GM12878 (cell line): ENCODE measurements around the gene HOGA1.

Experiments
- EZH2 ChIP-seq: IDR thresholded peaks from 2 replicates; pipeline ENCODE4 v1.6.1; 2012; ENCODE audit warnings: low read depth, mild to moderate bottlenecking, control low read depth, inconsistent platforms, low read length, borderline replicate concordance; ENCODE audit not compliant: control insufficient read depth
- IKZF1 ChIP-seq: fragments of 450-650 bp; conservative IDR thresholded peaks from 2 replicates; pipeline ENCODE4 v1.6.1; 2017; ENCODE audit warnings: antibody characterized with exemption, mild to moderate bottlenecking
- NFXL1 ChIP-seq: fragments of 450-650 bp; IDR thresholded peaks from 2 replicates; pipeline ENCODE4 v1.6.1; 2017; ENCODE audit warnings: antibody characterized with exemption, mild to moderate bottlenecking, borderline replicate concordance
- POLR2A ChIP-seq: IDR thresholded peaks from 2 replicates; pipeline ENCODE4 v1.6.1; 2011; ENCODE audit warnings: low read depth, mild to moderate bottlenecking, low read length
- POLR2AphosphoS5 ChIP-seq: IDR thresholded peaks from 2 replicates; pipeline ENCODE4 v1.6.1; 2011; ENCODE audit warnings: mild to moderate bottlenecking, low read length, inconsistent platforms
- TF ChIP-seq, protein P1 (sequence below): IDR thresholded peaks from 2 replicates; pipeline ENCODE4 v1.6.1; 2011; ENCODE audit warnings: low read depth, low read length, improper control_type of control experiment, borderline replicate concordance

DNA sequence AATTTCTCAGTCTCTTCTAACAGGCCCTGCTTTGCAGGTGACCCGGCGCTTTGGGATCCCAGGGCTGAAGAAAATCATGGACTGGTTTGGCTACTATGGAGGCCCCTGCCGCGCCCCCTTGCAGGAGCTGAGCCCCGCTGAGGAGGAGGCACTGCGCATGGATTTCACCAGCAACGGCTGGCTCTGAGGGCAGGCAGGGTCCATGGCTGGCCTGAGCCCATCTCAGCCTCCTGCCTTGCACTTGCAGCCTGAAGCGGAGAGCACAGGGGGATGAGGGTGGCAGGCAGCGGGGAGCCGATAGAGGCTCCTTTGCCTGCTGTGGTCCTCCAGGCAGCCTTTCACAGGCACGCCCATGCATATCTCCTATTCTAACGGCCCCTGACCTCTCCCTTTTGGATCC, 27.3 kb downstream of the HOGA1 start:
- TF ChIP-seq IKZF1: no peak
- no peak for TF ChIP-seq POLR2A
- TF ChIP-seq, protein P1, sequence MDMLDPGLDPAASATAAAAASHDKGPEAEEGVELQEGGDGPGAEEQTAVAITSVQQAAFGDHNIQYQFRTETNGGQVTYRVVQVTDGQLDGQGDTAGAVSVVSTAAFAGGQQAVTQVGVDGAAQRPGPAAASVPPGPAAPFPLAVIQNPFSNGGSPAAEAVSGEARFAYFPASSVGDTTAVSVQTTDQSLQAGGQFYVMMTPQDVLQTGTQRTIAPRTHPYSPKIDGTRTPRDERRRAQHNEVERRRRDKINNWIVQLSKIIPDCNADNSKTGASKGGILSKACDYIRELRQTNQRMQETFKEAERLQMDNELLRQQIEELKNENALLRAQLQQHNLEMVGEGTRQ: no peak
- no peak for TF ChIP-seq EZH2
- no peak for TF ChIP-seq POLR2AphosphoS5
- TF ChIP-seq NFXL1: no peak
